ENCODE results near the gene SLC18A3. TPM values are rescaled to one million over a fixed set of nuclear protein-coding genes. Genes with fewer than 3 reads are reported as not detected.

Gene SLC18A3
- total RNA-seq, 4 donors from 2014 or later: 0.42 to 1.7 (median 0.81) TPM

DNA sequence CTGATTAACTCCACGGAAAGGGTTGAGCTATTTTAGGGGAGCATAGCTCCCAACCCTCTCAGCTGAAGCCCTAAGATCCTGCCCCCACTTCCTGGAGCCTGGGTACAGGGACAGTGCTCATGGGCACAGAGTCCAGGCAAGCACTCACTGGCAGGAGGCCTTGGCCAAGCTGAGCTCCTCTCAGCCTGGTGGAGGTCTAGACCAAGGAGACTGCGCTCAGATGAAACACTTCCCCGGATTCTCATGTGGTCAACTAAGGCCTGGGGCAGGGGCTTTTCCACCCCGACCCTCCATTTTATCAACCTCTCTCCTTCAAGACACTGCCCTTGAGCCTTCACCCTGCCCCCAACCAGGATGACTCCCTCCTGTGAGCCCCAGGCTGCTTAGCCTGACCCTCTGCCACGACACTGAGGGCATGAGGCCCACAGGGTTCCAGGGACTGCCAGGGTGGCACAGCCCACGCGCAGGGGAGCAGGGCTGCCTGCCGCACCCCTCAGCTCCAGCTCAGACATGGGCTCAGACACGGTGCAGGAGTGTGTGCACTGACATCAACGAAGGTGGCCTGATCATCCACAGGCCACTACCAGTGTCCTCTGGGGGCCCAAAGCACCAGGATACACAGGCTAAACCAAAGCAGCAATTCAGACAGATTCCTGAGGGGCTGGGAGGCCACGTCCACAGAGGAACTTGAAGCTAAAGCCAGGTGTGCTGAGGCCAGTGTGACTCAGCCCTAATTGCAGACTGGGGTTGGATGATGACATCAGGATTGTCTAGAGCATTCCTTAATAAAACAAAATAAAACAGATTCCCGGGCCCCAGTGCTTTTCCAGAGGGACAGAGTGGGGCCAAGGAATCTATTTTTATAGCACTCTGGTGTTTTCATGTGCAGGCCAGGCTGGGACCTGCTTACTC lies 22.6 kb downstream of the SLC18A3 start:
- H3K27ac ChIP-seq (replicated peaks in 1 of 4): no peak overlapping the region
- H3K4me3 ChIP-seq: no peak overlapping the region
- intact Hi-C loops (cut with DNase I): no loop called here
- WGBS: 47% methylated on average over 9 of the region's 12 CpGs
- no peaks in the 10 kb centered on the region for H3K36me3 ChIP-seq
- H3K4me1 ChIP-seq: no peaks in the 10 kb centered on the region
- TF ChIP-seq, protein P1, sequence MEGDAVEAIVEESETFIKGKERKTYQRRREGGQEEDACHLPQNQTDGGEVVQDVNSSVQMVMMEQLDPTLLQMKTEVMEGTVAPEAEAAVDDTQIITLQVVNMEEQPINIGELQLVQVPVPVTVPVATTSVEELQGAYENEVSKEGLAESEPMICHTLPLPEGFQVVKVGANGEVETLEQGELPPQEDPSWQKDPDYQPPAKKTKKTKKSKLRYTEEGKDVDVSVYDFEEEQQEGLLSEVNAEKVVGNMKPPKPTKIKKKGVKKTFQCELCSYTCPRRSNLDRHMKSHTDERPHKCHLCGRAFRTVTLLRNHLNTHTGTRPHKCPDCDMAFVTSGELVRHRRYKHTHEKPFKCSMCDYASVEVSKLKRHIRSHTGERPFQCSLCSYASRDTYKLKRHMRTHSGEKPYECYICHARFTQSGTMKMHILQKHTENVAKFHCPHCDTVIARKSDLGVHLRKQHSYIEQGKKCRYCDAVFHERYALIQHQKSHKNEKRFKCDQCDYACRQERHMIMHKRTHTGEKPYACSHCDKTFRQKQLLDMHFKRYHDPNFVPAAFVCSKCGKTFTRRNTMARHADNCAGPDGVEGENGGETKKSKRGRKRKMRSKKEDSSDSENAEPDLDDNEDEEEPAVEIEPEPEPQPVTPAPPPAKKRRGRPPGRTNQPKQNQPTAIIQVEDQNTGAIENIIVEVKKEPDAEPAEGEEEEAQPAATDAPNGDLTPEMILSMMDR (IDR thresholded peaks at IDR 0.05): no peak
- TF ChIP-seq EP300 (IDR thresholded peaks at IDR 0.05): no peak
- no peak for TF ChIP-seq POLR2AphosphoS5 (IDR thresholded peaks at IDR 0.05)
- no peak for TF ChIP-seq POLR2A (IDR thresholded peaks at IDR 0.05; ENCODE audit: low read depth)
- DNase-seq (ENCODE audit: extremely low spot score): no peak
- peaks cover 0 to 14% (median 0%) of the 10 kb centered on the region in 4 donors for H3K27me3 ChIP-seq
- no peaks in the 10 kb centered on the region for H3K9me3 ChIP-seq

DNA sequence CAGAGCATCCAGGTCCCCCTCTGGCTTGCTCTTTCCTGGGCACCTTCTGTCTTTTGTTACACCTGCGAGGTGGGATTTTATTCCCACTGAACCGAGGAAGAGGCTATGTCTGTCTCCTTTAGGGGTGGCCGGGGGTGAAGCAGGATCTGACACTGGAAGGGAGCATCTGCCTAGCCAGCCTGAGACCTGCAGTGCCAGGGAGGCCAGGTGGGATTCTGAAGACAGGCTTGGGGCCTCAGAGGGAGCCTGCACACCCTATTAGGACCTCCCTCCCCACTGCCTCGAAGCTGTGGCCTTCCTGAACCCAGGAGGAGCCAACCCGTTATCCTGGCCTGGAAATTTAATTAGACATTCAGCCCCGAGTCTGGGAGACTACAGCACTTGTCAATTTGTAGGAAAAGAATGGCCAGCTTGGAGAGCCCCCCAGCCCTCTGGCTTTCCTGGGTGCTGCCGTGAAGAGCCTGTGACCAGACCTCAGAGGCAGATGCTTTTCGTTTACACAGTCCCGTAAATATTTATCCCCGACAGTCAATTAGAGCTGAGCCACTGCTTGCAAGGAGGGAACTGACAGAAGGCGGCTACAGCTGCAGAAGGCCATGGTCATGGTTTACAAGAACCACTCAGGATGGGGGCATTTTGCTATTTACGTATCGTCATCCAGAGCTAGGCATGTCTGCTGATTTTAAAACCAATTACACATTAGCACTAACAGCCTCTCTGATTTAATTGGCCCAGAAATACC lies 23.4 kb downstream of the SLC18A3 start:
- no peak overlapping the region for H3K27ac ChIP-seq (replicated peaks in 1 of 4)
- no peaks in the 10 kb centered on the region for H3K36me3 ChIP-seq
- H3K4me3 ChIP-seq: no peak overlapping the region
- 25% methylated on average over 13 of the region's 13 CpGs for WGBS
- no peaks in the 10 kb centered on the region for H3K4me1 ChIP-seq
- intact Hi-C loops (cut with DNase I): no loop called here
- TF ChIP-seq, protein P1 (IDR thresholded peaks at IDR 0.05): no peak
- TF ChIP-seq POLR2A (IDR thresholded peaks at IDR 0.05; ENCODE audit: low read depth): no peak
- no peak for DNase-seq (ENCODE audit: extremely low spot score)
- no peaks in the 10 kb centered on the region for H3K9me3 ChIP-seq
- H3K27me3 ChIP-seq: peaks cover 0 to 14% (median 0%) of the 10 kb centered on the region in 4 donors

DNA sequence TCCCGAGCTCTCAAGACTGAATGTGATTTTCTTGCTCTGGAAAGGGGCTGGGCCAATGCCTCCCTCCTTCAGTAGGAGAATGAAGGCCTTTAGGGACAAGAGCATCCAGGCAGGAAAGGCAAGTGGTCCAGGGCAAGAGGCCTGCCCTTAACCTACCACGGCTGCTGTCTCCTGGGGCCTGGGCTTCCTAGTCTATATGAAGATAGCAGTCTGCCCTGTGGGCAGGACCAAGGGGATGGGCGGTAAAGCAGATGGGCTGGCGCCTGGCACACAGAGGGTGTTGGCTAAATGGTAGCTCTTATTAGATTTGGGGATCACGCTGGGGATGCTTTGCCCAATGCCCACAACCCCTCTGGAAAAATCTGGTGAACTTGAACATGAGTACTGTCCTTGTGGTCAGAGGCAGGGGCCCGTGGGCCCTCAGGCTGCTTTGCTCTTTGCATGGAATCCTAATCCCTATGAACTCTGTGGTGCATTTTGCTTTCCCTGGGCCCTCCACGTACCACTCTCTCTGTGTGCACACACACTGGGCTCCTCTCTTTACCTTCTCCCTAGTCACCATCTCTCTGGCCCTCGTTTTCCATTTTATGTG lies 24.1 kb downstream of the SLC18A3 start:
- H3K27ac ChIP-seq (replicated peaks in 1 of 4): no peak overlapping the region
- H3K4me1 ChIP-seq: no peaks in the 10 kb centered on the region
- WGBS: 78% methylated on average over 8 of the region's 8 CpGs
- DNase-seq (ENCODE audit: extremely low spot score): no peak
- H3K9me3 ChIP-seq: no peaks in the 10 kb centered on the region
- H3K4me3 ChIP-seq: no peak overlapping the region
- intact Hi-C loops (cut with DNase I): no loop called here
- peaks cover 0 to 18% (median 0%) of the 10 kb centered on the region in 4 donors for H3K27me3 ChIP-seq
- H3K36me3 ChIP-seq: no peaks in the 10 kb centered on the region
- TF ChIP-seq, protein P1 (IDR thresholded peaks at IDR 0.05): no peak
- no peak for TF ChIP-seq EP300 (IDR thresholded peaks at IDR 0.05)
- TF ChIP-seq POLR2A (IDR thresholded peaks at IDR 0.05; ENCODE audit: low read depth): no peak

DNA sequence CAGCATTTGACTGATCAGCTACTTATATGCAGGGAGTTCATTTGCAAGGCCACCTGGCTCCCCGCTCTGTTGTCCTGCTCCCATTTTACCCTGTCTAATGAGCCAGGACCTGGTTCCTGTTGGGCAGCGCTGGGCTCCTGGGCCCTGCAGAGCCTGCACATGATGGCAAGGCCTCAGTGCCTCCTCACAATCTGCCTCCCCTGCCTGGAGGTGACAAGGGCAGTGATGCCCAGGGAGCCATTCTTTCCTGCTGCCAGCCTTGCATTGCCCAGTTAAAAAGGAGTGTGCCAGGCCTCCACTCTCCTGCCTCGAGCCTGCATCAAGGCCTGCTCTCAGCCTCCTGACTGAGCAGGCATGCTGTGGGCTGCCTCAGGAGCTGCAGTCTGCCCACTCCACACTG lies 32.2 kb downstream of the SLC18A3 start:
- Histone ChIP-seq H3K27me3 (peaks cover 0 to 70% (median 0%) of the 10 kb centered on the region in 4 donors), H3K27ac (replicated peaks in 1 of 4) (no peak overlapping the region), H3K4me1 (no peaks in the 10 kb centered on the region), H3K4me3 (no peak overlapping the region), H3K9me3 (no peaks in the 10 kb centered on the region), H3K36me3 (no peaks in the 10 kb centered on the region)
- DNase-seq (ENCODE audit: extremely low spot score): no peak
- TF ChIP-seq, protein P1 (IDR thresholded peaks at IDR 0.05): no peak
- TF ChIP-seq POLR2AphosphoS5 (IDR thresholded peaks at IDR 0.05) (no peak), EP300 (IDR thresholded peaks at IDR 0.05) (no peak), POLR2A (IDR thresholded peaks at IDR 0.05; ENCODE audit: low read depth) (no peak)
- intact Hi-C loops (cut with DNase I): no loop called here
- 83% methylated on average over 3 of the region's 3 CpGs for WGBS

Measured in esophagus muscularis mucosa (tissue), 4 donors.